ENCODE measurements around the gene AIP.
A peak's percentile ranks its signal among the peaks of the same experiment; 100 is the strongest.

DNA sequence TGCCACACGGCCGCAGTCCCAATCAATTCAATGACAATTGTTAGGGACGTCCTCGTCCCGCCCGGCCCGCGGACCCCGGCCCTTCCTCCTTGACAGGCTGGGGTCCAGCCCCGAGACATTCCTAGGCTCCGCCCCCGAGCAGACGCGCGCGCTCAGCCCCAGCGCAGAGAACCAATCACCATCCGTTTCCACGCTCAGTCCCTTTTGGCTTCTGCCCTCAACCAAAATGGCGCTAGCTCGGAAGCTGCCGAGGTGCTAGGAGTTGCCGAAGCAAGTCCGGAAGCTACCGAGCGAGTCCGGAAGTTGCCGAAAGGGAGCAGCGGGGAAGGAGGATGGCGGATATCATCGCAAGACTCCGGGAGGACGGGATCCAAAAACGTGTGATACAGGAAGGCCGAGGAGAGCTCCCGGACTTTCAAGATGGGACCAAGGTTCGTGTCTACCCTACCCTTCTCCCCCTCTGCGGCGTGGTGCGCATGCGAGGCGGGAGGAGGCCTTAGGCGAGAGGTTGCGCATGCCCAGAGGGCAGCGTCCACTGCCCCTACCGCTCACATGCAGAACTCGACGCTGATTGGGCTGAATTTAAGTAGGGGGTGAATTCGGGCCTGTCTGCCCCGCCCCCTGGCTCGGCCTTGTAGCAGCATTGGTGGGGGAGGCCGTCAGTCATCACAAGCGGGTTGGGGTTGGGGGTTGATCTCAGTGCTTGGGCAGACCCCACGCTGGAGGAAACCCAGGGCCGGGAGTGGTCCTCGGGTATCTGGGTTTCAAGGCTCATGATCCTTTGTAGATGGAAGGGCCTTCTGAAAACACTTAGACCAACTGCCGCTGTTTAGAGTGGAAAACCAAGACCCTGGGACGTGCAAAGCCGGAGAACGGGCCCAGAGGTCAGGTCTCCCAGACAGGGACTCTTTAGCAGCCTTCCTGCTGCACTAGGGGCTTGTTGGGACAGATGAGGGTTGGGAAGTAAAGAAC is at the start of gene AIP:
- TF ChIP-seq, protein P1, sequence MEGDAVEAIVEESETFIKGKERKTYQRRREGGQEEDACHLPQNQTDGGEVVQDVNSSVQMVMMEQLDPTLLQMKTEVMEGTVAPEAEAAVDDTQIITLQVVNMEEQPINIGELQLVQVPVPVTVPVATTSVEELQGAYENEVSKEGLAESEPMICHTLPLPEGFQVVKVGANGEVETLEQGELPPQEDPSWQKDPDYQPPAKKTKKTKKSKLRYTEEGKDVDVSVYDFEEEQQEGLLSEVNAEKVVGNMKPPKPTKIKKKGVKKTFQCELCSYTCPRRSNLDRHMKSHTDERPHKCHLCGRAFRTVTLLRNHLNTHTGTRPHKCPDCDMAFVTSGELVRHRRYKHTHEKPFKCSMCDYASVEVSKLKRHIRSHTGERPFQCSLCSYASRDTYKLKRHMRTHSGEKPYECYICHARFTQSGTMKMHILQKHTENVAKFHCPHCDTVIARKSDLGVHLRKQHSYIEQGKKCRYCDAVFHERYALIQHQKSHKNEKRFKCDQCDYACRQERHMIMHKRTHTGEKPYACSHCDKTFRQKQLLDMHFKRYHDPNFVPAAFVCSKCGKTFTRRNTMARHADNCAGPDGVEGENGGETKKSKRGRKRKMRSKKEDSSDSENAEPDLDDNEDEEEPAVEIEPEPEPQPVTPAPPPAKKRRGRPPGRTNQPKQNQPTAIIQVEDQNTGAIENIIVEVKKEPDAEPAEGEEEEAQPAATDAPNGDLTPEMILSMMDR (IDR thresholded peaks at IDR 0.05), result peak in 1 of 2 donors; percentile 10
- TF ChIP-seq POLR2A (IDR thresholded peaks at IDR 0.05), result peak in 1 of 2 donors; percentile 21
- TF ChIP-seq POLR2AphosphoS5 (IDR thresholded peaks at IDR 0.05), result peak in 2 of 3 donors; percentile 52 to 94
- no peak for TF ChIP-seq EP300 (IDR thresholded peaks at IDR 0.05)

Measured in suprapubic skin (tissue), 4 donors.